Natural killer cell (primary cell): ENCODE data around the gene LMTK2. TPM values are rescaled to one million over a fixed set of nuclear protein-coding genes. Genes with fewer than 3 reads are reported as not detected.
A peak's percentile ranks its signal among the peaks of the same experiment; 100 is the strongest.

ENCODE experiments used
- ATAC-seq, 3 donors: fragments of 150-1000 bp in 2 of 3; fragments of 200-7000 bp in 1 of 3; cut with Tn5 transposase; 1 replicate in 1 of 3; 2 replicates in 2 of 3; pipeline ENCODE4 v1.10.0; 2021; ENCODE audit warnings: mild to moderate bottlenecking in 2 of 3, moderate library complexity in 2 of 3
- DNase-seq, 2 donors: peaks; one replicate each; pipeline versions ENCODE4 v3.0.0 to v3.0.0-alpha.2; 2013 to 2021; ENCODE audit warnings: mixed read lengths in 1 of 2
- H3K27ac ChIP-seq: one replicate; pipeline ENCODE4 v1.5.1; 2013; ENCODE audit warnings: mild to moderate bottlenecking, low read length
- H3K27me3 ChIP-seq: one replicate; pipeline ENCODE4 v1.6.1; 2013; ENCODE audit warnings: low read length; ENCODE audit not compliant: control insufficient read depth, insufficient read depth
- H3K36me3 ChIP-seq: one replicate; pipeline ENCODE4 v1.6.1; 2013; ENCODE audit warnings: low read length; ENCODE audit not compliant: control insufficient read depth, insufficient read depth
- H3K4me1 ChIP-seq: one replicate; pipeline ENCODE4 v1.6.1; 2013; ENCODE audit warnings: low read length; ENCODE audit not compliant: control insufficient read depth, insufficient read depth
- H3K4me3 ChIP-seq: one replicate; pipeline ENCODE4 v1.5.1; 2013; ENCODE audit warnings: low read length
- H3K9me3 ChIP-seq: one replicate; pipeline ENCODE4 v1.6.1; 2013; ENCODE audit warnings: low read length; ENCODE audit not compliant: control insufficient read depth, insufficient read depth
- H3K27ac Mint-ChIP-seq, 2 donors: one replicate each; pipeline ENCODE4 v1.8.0; 2022; ENCODE audit warnings: mild to moderate bottlenecking in 2 of 2, mixed read lengths in 2 of 2, moderate library complexity in 1 of 2
- H3K27me3 Mint-ChIP-seq, 2 donors: one replicate each; pipeline ENCODE4 v1.8.0; 2022; ENCODE audit warnings: low read depth in 2 of 2, mixed read lengths in 2 of 2
- H3K36me3 Mint-ChIP-seq: one replicate; pipeline ENCODE4 v1.8.0; 2022; ENCODE audit warnings: mixed read lengths
- H3K4me1 Mint-ChIP-seq, 2 donors: one replicate each; pipeline ENCODE4 v1.8.0; 2022; ENCODE audit warnings: mixed read lengths in 2 of 2
- H3K4me3 Mint-ChIP-seq: one replicate; pipeline ENCODE4 v1.8.0; 2022; ENCODE audit warnings: mild to moderate bottlenecking, moderate library complexity, mixed read lengths
- H3K9me3 Mint-ChIP-seq, 2 donors: one replicate each; pipeline ENCODE4 v1.8.0; 2022; ENCODE audit warnings: mixed read lengths in 2 of 2
- WGBS: methylation state at CpG from one replicate; pipeline ENCODE4 v1.1.7; 2013; ENCODE audit warnings: missing lambda C conversion rate; ENCODE audit not compliant: insufficient coverage; 5-methylcytosine and 5-hydroxymethylcytosine counted together
- intact Hi-C: fragments of 100-400 bp; cut with micrococcal nuclease; formaldehyde crosslinking; loops from one replicate; pipeline ENCODE4 v1.14.2; 2022
- total RNA-seq, 4 donors: library from RNA; stranded (reverse); fragments of 120-200 nt in 1 of 4; gene quantifications; one replicate each; pipeline versions ENCODE4 v1.2.3 to v1.2.4, GENCODE V29; 2013 to 2022
- TF ChIP-seq, protein P1 (sequence below): fragments of 200-600 bp; IDR thresholded peaks from one replicate; pipeline ENCODE4 v1.8.0; 2022; ENCODE audit warnings: antibody characterized with exemption

Gene LMTK2
- total RNA-seq, 3 donors from 2014 or later (not counting 1 experiment from before 2014, with no cell fraction given), result 18.7 to 33.9 (median 26.6) TPM

GRCh38 chr7:98242934-98243333 lies 136.3 kb downstream of the LMTK2 start:
- Mint-ChIP-seq H3K4me1 (peaks cover under 1 to 1% of the 10 kb centered on the region in 2 donors), H3K27me3 (no peaks in the 10 kb centered on the region), H3K27ac (no peak overlapping the region), H3K4me3 (no peak overlapping the region), H3K9me3 (no peaks in the 10 kb centered on the region), H3K36me3 (no peaks in the 10 kb centered on the region)
- no peak for ATAC-seq
- Histone ChIP-seq H3K27ac (no peak overlapping the region), H3K4me3 (no peak overlapping the region), H3K36me3 (peaks cover 35% of the 10 kb centered on the region), H3K27me3 (no peaks in the 10 kb centered on the region), H3K9me3 (no peaks in the 10 kb centered on the region), H3K4me1 (no peaks in the 10 kb centered on the region)
- WGBS, result 95% methylated on average over 4 of the region's 4 CpGs
- DNase-seq, result no peak
- TF ChIP-seq, protein P1, sequence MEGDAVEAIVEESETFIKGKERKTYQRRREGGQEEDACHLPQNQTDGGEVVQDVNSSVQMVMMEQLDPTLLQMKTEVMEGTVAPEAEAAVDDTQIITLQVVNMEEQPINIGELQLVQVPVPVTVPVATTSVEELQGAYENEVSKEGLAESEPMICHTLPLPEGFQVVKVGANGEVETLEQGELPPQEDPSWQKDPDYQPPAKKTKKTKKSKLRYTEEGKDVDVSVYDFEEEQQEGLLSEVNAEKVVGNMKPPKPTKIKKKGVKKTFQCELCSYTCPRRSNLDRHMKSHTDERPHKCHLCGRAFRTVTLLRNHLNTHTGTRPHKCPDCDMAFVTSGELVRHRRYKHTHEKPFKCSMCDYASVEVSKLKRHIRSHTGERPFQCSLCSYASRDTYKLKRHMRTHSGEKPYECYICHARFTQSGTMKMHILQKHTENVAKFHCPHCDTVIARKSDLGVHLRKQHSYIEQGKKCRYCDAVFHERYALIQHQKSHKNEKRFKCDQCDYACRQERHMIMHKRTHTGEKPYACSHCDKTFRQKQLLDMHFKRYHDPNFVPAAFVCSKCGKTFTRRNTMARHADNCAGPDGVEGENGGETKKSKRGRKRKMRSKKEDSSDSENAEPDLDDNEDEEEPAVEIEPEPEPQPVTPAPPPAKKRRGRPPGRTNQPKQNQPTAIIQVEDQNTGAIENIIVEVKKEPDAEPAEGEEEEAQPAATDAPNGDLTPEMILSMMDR, result no peak
- intact Hi-C loops, result no loop called here

DNA sequence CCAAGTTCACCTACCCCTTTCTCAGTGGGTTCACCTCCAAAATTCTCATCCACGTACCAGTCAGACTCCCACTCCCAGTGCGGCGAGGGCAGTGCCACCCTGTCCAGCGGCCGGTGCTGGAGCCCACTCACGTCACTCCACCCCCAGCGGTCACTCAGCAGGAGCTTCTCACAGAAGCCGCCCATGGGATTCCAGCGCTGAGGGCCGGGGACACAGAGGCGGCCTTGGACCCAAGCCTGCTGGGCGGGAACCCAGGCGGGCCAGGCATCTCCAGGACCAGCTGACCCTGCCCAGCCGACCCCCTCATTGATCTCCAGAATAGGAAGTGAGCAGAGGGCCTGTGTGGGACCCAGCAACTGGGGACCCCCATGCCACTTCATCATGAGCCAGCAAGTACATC lies 138.2 kb downstream of the LMTK2 start:
- Histone ChIP-seq H3K27ac (no peak overlapping the region), H3K36me3 (peaks cover 31% of the 10 kb centered on the region), H3K9me3 (no peaks in the 10 kb centered on the region), H3K4me1 (peaks cover 8% of the 10 kb centered on the region), H3K4me3 (no peak overlapping the region), H3K27me3 (no peaks in the 10 kb centered on the region)
- intact Hi-C loops, result no loop called here
- Mint-ChIP-seq H3K27me3 (no peaks in the 10 kb centered on the region), H3K4me3 (no peak overlapping the region), H3K4me1 (peaks cover 10 to 13% of the 10 kb centered on the region in 2 donors), H3K27ac (no peak overlapping the region), H3K9me3 (no peaks in the 10 kb centered on the region), H3K36me3 (no peaks in the 10 kb centered on the region)
- DNase-seq (no peak), ATAC-seq (no peak)
- TF ChIP-seq, protein P1, result no peak
- 98% methylated on average over 14 of the region's 14 CpGs for WGBS

DNA sequence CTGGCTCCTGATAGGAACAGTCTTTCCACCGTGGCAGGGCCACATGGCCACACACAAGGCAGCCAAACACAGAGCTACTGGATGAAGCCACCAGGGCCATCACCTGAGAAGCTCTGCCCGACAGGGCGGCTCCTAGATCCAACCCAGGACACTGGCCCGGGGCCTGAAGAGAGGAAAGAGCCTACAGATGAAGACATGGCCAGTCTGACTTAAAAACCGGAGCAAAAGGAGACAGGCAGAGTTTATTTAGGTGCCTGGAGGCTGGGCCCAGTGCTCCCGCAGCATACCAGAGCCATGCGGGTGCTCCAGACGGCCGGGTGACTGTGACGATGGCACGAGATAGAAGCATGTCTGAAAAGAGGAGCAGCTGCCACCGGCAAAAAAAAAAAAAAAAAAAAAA lies 141.5 kb downstream of the LMTK2 start:
- no peak overlapping the region for H3K4me3 Mint-ChIP-seq
- Histone ChIP-seq H3K9me3 (no peaks in the 10 kb centered on the region), H3K4me1 (peaks cover 34% of the 10 kb centered on the region), H3K27ac (no peak overlapping the region), H3K36me3 (peaks cover 22% of the 10 kb centered on the region), H3K4me3 (no peak overlapping the region), H3K27me3 (no peaks in the 10 kb centered on the region)
- ATAC-seq, result no peak
- H3K4me1 Mint-ChIP-seq, result peaks cover 38% of the 10 kb centered on the region in 2 donors
- WGBS, result 96% methylated on average over 12 of the region's 12 CpGs
- TF ChIP-seq, protein P1, result no peak
- H3K27me3 Mint-ChIP-seq, result no peaks in the 10 kb centered on the region
- H3K27ac Mint-ChIP-seq, result peak overlapping the region in 1 of 2 donors; percentile 49
- H3K9me3 Mint-ChIP-seq, result no peaks in the 10 kb centered on the region
- DNase-seq, result no peak
- H3K36me3 Mint-ChIP-seq, result no peaks in the 10 kb centered on the region
- intact Hi-C loops, result no loop called here

GRCh38 chr7:98249106-98249505 lies 142.4 kb downstream of the LMTK2 start:
- intact Hi-C loops, result no loop called here
- Mint-ChIP-seq H3K9me3 (no peaks in the 10 kb centered on the region), H3K27me3 (no peaks in the 10 kb centered on the region), H3K4me3 (peak overlapping the region; percentile 35), H3K27ac (peak overlapping the region; percentile 36 to 99), H3K36me3 (no peaks in the 10 kb centered on the region), H3K4me1 (peaks cover 38 to 42% of the 10 kb centered on the region in 2 donors)
- WGBS, result 90% methylated on average over 6 of the region's 6 CpGs
- peaks cover 38% of the 10 kb centered on the region for H3K4me1 ChIP-seq
- ATAC-seq (no peak), DNase-seq (peak in 1 of 2 donors; percentile 43)
- peaks cover 14% of the 10 kb centered on the region for H3K36me3 ChIP-seq
- peak overlapping the region; percentile 18 for H3K27ac ChIP-seq
- TF ChIP-seq, protein P1, result no peak
- no peak overlapping the region for H3K4me3 ChIP-seq
- H3K27me3 ChIP-seq, result no peaks in the 10 kb centered on the region
- no peaks in the 10 kb centered on the region for H3K9me3 ChIP-seq
